H1 (cell line): ENCODE results near the gene MTR. TPM values are rescaled to one million over a fixed set of nuclear protein-coding genes. Genes with fewer than 3 reads are reported as not detected.

Experiments
- CTCF ChIA-PET: fragments of 300-600 bp; sonication (Branson Sonifier 250); formaldehyde crosslinking; loops from one replicate; lab custom pipeline; 2021; ENCODE audit not compliant: partially characterized antibody; lab: Charles Lee
- POLR2A ChIA-PET: fragments of 300-600 bp; sonication (Branson Sonifier 250); formaldehyde crosslinking; loops from one replicate; lab custom pipeline; 2021; ENCODE audit warnings: inconsistent platforms; ENCODE audit not compliant: partially characterized antibody; lab: Charles Lee
- DNase-seq, 2 experiments: peaks; one replicate each; pipeline versions ENCODE4 v3.0.0 to v3.0.0-alpha.2; 2010 to 2022; ENCODE audit warnings: low spot score in 2 of 2, low read depth in 1 of 2, mixed read lengths in 1 of 2
- FAIRE-seq: peaks from 2 replicates; lab custom pipeline; 2011; peaks lifted over from hg19 to GRCh38; lab: Jason Lieb, UNC
- H2AFZ ChIP-seq: 2 replicates; pipeline ENCODE4 v1.8.1; 2012; ENCODE audit warnings: low read length, inconsistent platforms
- H2AK5ac ChIP-seq: 2 replicates; pipeline ENCODE4 v1.6.1; 2013; ENCODE audit warnings: low read depth, low read length
- H2BK120ac ChIP-seq: replicated peaks from 2 replicates; pipeline ENCODE3; 2013; ENCODE audit warnings: low read depth, low read length, inconsistent platforms
- H2BK12ac ChIP-seq: 2 replicates; pipeline ENCODE4 v1.6.1; 2013; ENCODE audit warnings: low read depth, low read length
- H2BK15ac ChIP-seq: 2 replicates; pipeline ENCODE4 v1.6.1; 2013; ENCODE audit warnings: low read length
- H2BK20ac ChIP-seq: 2 replicates; pipeline ENCODE4 v1.6.1; 2013; ENCODE audit warnings: low read length
- H2BK5ac ChIP-seq: 2 replicates; pipeline ENCODE4 v1.6.1; 2013; ENCODE audit warnings: low read depth, low read length
- H3K14ac ChIP-seq: 2 replicates; pipeline ENCODE4 v1.6.1; 2013; ENCODE audit warnings: inconsistent platforms; ENCODE audit not compliant: insufficient read length
- H3K18ac ChIP-seq: 2 replicates; pipeline ENCODE4 v1.6.1; 2013; ENCODE audit warnings: low read length; ENCODE audit errors: extremely low read depth
- H3K23ac ChIP-seq: 2 replicates; pipeline ENCODE4 v1.6.1; 2013; ENCODE audit warnings: inconsistent platforms; ENCODE audit not compliant: insufficient read length
- H3K23me2 ChIP-seq: 2 replicates; pipeline ENCODE4 v1.6.1; 2013; ENCODE audit warnings: low read depth, low read length
- H3K27ac ChIP-seq: 2 replicates; pipeline ENCODE4 v1.6.1; 2011; ENCODE audit warnings: low read depth, low read length, inconsistent platforms
- H3K27me3 ChIP-seq, 4 experiments: replicated peaks in 1 of 4; 1 replicate in 1 of 4; 2 replicates in 3 of 4; pipeline versions ENCODE4 v1.6.1 to v1.8.1; 2011 to 2013; ENCODE audit warnings: low read length in 3 of 4, mild to moderate bottlenecking in 3 of 4, inconsistent platforms in 2 of 4, mixed read lengths in 2 of 4, moderate library complexity in 1 of 4; ENCODE audit not compliant: control insufficient read depth in 3 of 4, insufficient read depth in 3 of 4; ENCODE audit errors: extremely low read depth in 1 of 4
- H3K36me3 ChIP-seq, 4 experiments: 2 replicates each; pipeline versions ENCODE4 v1.6.1 to v1.8.1; 2011 to 2013; ENCODE audit warnings: mild to moderate bottlenecking in 4 of 4, low read length in 3 of 4, moderate library complexity in 2 of 4, control low read depth in 1 of 4, inconsistent platforms in 1 of 4; ENCODE audit not compliant: insufficient read depth in 4 of 4, control insufficient read depth in 2 of 4
- H3K4ac ChIP-seq: replicated peaks from 2 replicates; pipeline ENCODE3; 2013; ENCODE audit warnings: low read length, low read depth, mixed read lengths, inconsistent platforms; ENCODE audit not compliant: insufficient read length
- H3K4me1 ChIP-seq, 4 experiments: replicated peaks in 1 of 4; 1 replicate in 1 of 4; 2 replicates in 3 of 4; pipeline versions ENCODE4 v1.6.1 to v1.8.1; 2011 to 2013; ENCODE audit warnings: low read length in 3 of 4, inconsistent platforms in 2 of 4, mixed read lengths in 1 of 4; ENCODE audit not compliant: insufficient read depth in 4 of 4, control insufficient read depth in 3 of 4
- H3K4me2 ChIP-seq, 2 experiments: 2 replicates each; pipeline versions ENCODE4 v1.6.1 to v1.8.1; 2011 to 2013; ENCODE audit warnings: low read depth in 2 of 2, low read length in 2 of 2, control low read depth in 1 of 2, inconsistent platforms in 1 of 2, mild to moderate bottlenecking in 1 of 2; ENCODE audit not compliant: insufficient read depth in 1 of 2
- H3K4me3 ChIP-seq, 4 experiments: fragments of 200-600, 300-600 bp in 1 of 4; sonication (generic), shearing (Covaris generic), sonication (Bioruptor Twin) in 1 of 4; 2 replicates each; pipeline versions ENCODE4 v1.5.1 to v1.8.1; 2011 to 2016; ENCODE audit warnings: low read length in 4 of 4, low read depth in 3 of 4, control low read depth in 2 of 4, inconsistent platforms in 2 of 4, mild to moderate bottlenecking in 2 of 4, mixed read lengths in 1 of 4, moderate library complexity in 1 of 4; ENCODE audit not compliant: insufficient read depth in 2 of 4; ENCODE audit errors: extremely low read depth in 1 of 4
- H3K56ac ChIP-seq: replicated peaks from 2 replicates; pipeline ENCODE3; 2013; ENCODE audit warnings: low read depth, mild to moderate bottlenecking, mixed read lengths, low read length, inconsistent platforms; ENCODE audit not compliant: insufficient read length
- H3K79me1 ChIP-seq: 2 replicates; pipeline ENCODE4 v1.6.1; 2013; ENCODE audit warnings: low read depth, low read length, control low read depth
- H3K79me2 ChIP-seq, 2 experiments: 2 replicates each; pipeline versions ENCODE4 v1.6.1 to v1.8.1; 2012 to 2013; ENCODE audit warnings: low read length in 2 of 2, mild to moderate bottlenecking in 2 of 2, inconsistent platforms in 1 of 2; ENCODE audit not compliant: insufficient read depth in 2 of 2, control insufficient read depth in 1 of 2
- H3K9ac ChIP-seq, 4 experiments: replicated peaks in 1 of 4; 1 replicate in 1 of 4; 2 replicates in 3 of 4; pipeline versions ENCODE4 v1.6.1 to v1.8.1; 2011 to 2013; ENCODE audit warnings: low read depth in 3 of 4, low read length in 3 of 4, control low read depth in 2 of 4, mild to moderate bottlenecking in 2 of 4, moderate library complexity in 2 of 4, inconsistent platforms in 1 of 4; ENCODE audit errors: extremely low read depth in 1 of 4
- H3K9me3 ChIP-seq, 2 experiments: 2 replicates each; pipeline versions ENCODE4 v1.6.1 to v1.8.1; 2012 to 2013; ENCODE audit warnings: mild to moderate bottlenecking in 2 of 2, moderate library complexity in 2 of 2, control low read depth in 1 of 2, inconsistent platforms in 1 of 2, low read depth in 1 of 2, low read length in 1 of 2, mixed read lengths in 1 of 2; ENCODE audit not compliant: insufficient read depth in 2 of 2
- H4K20me1 ChIP-seq, 2 experiments: replicated peaks in 1 of 2; 2 replicates each; pipeline versions ENCODE3 to v1.8.1; 2011 to 2013; ENCODE audit warnings: inconsistent platforms in 2 of 2, low read length in 2 of 2, mild to moderate bottlenecking in 1 of 2; ENCODE audit not compliant: insufficient read depth in 2 of 2, control insufficient read depth in 1 of 2
- H4K5ac ChIP-seq: 2 replicates; pipeline ENCODE4 v1.6.1; 2013; ENCODE audit warnings: low read length, low read depth, mixed read lengths, inconsistent platforms; ENCODE audit not compliant: insufficient read length
- H4K8ac ChIP-seq: 2 replicates; pipeline ENCODE4 v1.8.0; 2013; ENCODE audit warnings: mild to moderate bottlenecking, moderate library complexity, low read length, inconsistent platforms; ENCODE audit not compliant: insufficient read depth; ENCODE audit errors: extremely low read depth
- H4K91ac ChIP-seq: replicated peaks from 2 replicates; pipeline ENCODE3; 2013; ENCODE audit warnings: low read length, mixed read lengths, inconsistent platforms; ENCODE audit not compliant: insufficient read length
- BCL11A ChIP-seq, 2 experiments: IDR thresholded peaks; one replicate each; pipeline ENCODE4 v1.6.1; 2011; ENCODE audit warnings: low read depth in 2 of 2, low read length in 2 of 2, mild to moderate bottlenecking in 2 of 2
- BRCA1 ChIP-seq: IDR thresholded peaks from 2 replicates; pipeline ENCODE4 v1.6.1; 2012; ENCODE audit warnings: low read depth, low read length, improper control_type of control experiment
- CHD1 ChIP-seq: IDR thresholded peaks from 2 replicates; pipeline ENCODE4 v1.6.1; 2012; ENCODE audit warnings: low read depth, low read length, improper control_type of control experiment
- CHD2 ChIP-seq: IDR thresholded peaks from 2 replicates; pipeline ENCODE4 v1.6.1; 2012; ENCODE audit warnings: low read length, improper control_type of control experiment
- EZH2 ChIP-seq: fragments of 200-600 bp; sonication (generic); IDR thresholded peaks from 2 replicates; pipeline ENCODE4 v1.7.1; 2012; ENCODE audit warnings: low read depth, mild to moderate bottlenecking, moderate library complexity, low read length, inconsistent platforms; ENCODE audit not compliant: severe bottlenecking
- NANOG ChIP-seq: IDR thresholded peaks from 2 replicates; pipeline ENCODE4 v1.6.1; 2011; ENCODE audit warnings: low read length, low read depth, mild to moderate bottlenecking, inconsistent platforms; ENCODE audit not compliant: insufficient read depth, poor library complexity, severe bottlenecking
- NRF1 ChIP-seq: IDR thresholded peaks from 2 replicates; pipeline ENCODE4 v1.6.1; 2011; ENCODE audit warnings: mild to moderate bottlenecking, low read depth, low read length, improper control_type of control experiment
- POLR2A ChIP-seq, 2 experiments: IDR thresholded peaks; 1 replicate in 1 of 2; 2 replicates in 1 of 2; pipeline ENCODE4 v1.6.1; 2011; ENCODE audit warnings: low read depth in 2 of 2, low read length in 2 of 2, mild to moderate bottlenecking in 2 of 2; ENCODE audit errors: control extremely low read depth in 1 of 2
- RNF2 ChIP-seq: fragments of 200-900, 300-1000 bp; sonication (generic); IDR thresholded peaks from 2 replicates; pipeline ENCODE4 v1.7.1; 2016; ENCODE audit warnings: borderline replicate concordance, low read depth, mild to moderate bottlenecking, antibody characterized with exemption, low read length; ENCODE audit not compliant: poor library complexity, severe bottlenecking; ENCODE audit errors: missing control alignments
- SIRT6 ChIP-seq: IDR thresholded peaks from one replicate; pipeline ENCODE4 v1.7.1; 2012; ENCODE audit warnings: low read length, inconsistent platforms
- SIX5 ChIP-seq: IDR thresholded peaks from 2 replicates; pipeline ENCODE4 v1.6.1; 2011; ENCODE audit warnings: mild to moderate bottlenecking, low read depth, low read length
- YY1 ChIP-seq: IDR thresholded peaks from 2 replicates; pipeline ENCODE4 v1.6.1; 2011; ENCODE audit warnings: low read depth, mild to moderate bottlenecking, low read length
- WGBS, 2 experiments: shearing (Covaris generic) in 1 of 2; methylation state at CpG; one replicate each; pipeline versions ENCODE4 v1.1.6 to v1.1.7; 2013 to 2015; ENCODE audit warnings: low lambda C conversion rate in 2 of 2, mixed read lengths in 2 of 2, inconsistent platforms in 1 of 2, low coverage in 1 of 2, missing lambda C conversion rate in 1 of 2; ENCODE audit not compliant: insufficient replicate concordance in 2 of 2, insufficient coverage in 1 of 2, insufficient read length in 1 of 2; ENCODE audit errors: extremely low coverage in 1 of 2, missing lambda C conversion rate in 1 of 2; 5-methylcytosine and 5-hydroxymethylcytosine counted together
- polyA plus RNA-seq, 7 experiments: library from polyadenylated mRNA; depleted of rRNA in 3 of 7; stranded (reverse) in 5 of 7; unstranded in 2 of 7; fragments of >200 nt in 5 of 7; fragments of 200-250 nt in 2 of 7; gene quantifications; 1 replicate in 5 of 7; 2 replicates in 1 of 7; 4 replicates in 1 of 7; pipeline versions ENCODE4 v1.2.1 to v1.2.3, GENCODE V29; 2011 to 2013; ENCODE audit warnings: missing spikeins in 2 of 7, mixed read lengths in 2 of 7
- total RNA-seq: library from RNA; stranded (reverse); fragmentation: NEBNext Ultra II Directional; extraction: Animal tissue kit (Norgen Biotek cat#: 25700); gene quantifications from 2 replicates; pipeline ENCODE4 v1.2.1, GENCODE V29; 2021
- TF ChIP-seq, protein P1 (sequence below): IDR thresholded peaks from 2 replicates; pipeline ENCODE4 v1.6.1; 2012; ENCODE audit warnings: inconsistent platforms

MTR gene
- total and polyA plus RNA-seq, 2 of the 8 experiments (the other 6 are each of a cell fraction or from before 2014, with no cell fraction given): 4.8 to 27.4 TPM

GRCh38 chr1:236779312-236779711 lies 15.8 kb upstream of the MTR start:
- FAIRE-seq: no peak
- Histone ChIP-seq H2BK20ac (no peak overlapping the region), H2BK120ac (no peak overlapping the region), H2AK5ac (no peak overlapping the region), H3K36me3 (no peaks in the 10 kb centered on the region), H3K9me3 (peaks cover 5 to 8% of the 10 kb centered on the region in 2 experiments; a peak in 2 of 4 replicates), H3K14ac (no peak overlapping the region), H3K23ac (no peak overlapping the region), H3K27ac (no peak overlapping the region), H3K18ac (no peak overlapping the region), H2AFZ (no peak overlapping the region), H3K56ac (no peak overlapping the region), H3K27me3 (no peaks in the 10 kb centered on the region), H4K91ac (no peak overlapping the region), H4K20me1 (no peaks in the 10 kb centered on the region), H3K79me1 (no peaks in the 10 kb centered on the region), H2BK5ac (no peak overlapping the region), H3K4me2 (no peak overlapping the region), H2BK12ac (no peak overlapping the region), H3K4me3 (no peak overlapping the region), H2BK15ac (no peak overlapping the region), H4K5ac (no peak overlapping the region), H3K23me2 (no peaks in the 10 kb centered on the region), H3K4me1 (no peaks in the 10 kb centered on the region), H3K79me2 (no peaks in the 10 kb centered on the region), H3K4ac (no peak overlapping the region), H3K9ac (no peak overlapping the region), H4K8ac (no peak overlapping the region)
- ChIA-PET CTCF (no interaction called here), POLR2A (no interaction called here)
- 88% methylated on average over 2 of the region's 2 CpGs; no CpG with 5 or more reads in 1 of the 2 experiments for WGBS, 2 experiments
- no peak for DNase-seq
- TF ChIP-seq EZH2 (no peak), SIX5 (no peak), CHD1 (no peak), CHD2 (no peak), SIRT6 (no peak), RNF2 (no peak), BCL11A (IDR thresholded peaks at IDR 0.05; ENCODE audit: low read depth in 2 of 2, low read length in 2 of 2) (no peak), NRF1 (no peak), YY1 (no peak), BRCA1 (no peak), POLR2A (IDR thresholded peaks at IDR 0.05; ENCODE audit: control extremely low read depth in 1 of 2, low read depth in 2 of 2, low read length in 2 of 2) (no peak), NANOG (no peak)
- TF ChIP-seq, protein P1, sequence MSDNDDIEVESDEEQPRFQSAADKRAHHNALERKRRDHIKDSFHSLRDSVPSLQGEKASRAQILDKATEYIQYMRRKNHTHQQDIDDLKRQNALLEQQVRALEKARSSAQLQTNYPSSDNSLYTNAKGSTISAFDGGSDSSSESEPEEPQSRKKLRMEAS: no peak
